GM12801 (cell line): ENCODE data around the gene MRS2.

Experiments used
- CTCF ChIP-seq: IDR thresholded peaks from one replicate; pipeline ENCODE4 v1.5.1; 2011; ENCODE audit warnings: control low read depth; ENCODE audit not compliant: insufficient read length; ENCODE audit errors: extremely low read depth

The MRS2 gene

GRCh38 chr6:24359640-24360454 lies 42.9 kb upstream of the MRS2 start:
- no peak for TF ChIP-seq CTCF

GRCh38 chr6:24374612-24375011 lies 28.1 kb upstream of the MRS2 start:
- no peak for TF ChIP-seq CTCF

- TF ChIP-seq CTCF, result no peak
Measured at GRCh38 chr6:24376871-24377270, 25.9 kb upstream of the MRS2 start.

DNA sequence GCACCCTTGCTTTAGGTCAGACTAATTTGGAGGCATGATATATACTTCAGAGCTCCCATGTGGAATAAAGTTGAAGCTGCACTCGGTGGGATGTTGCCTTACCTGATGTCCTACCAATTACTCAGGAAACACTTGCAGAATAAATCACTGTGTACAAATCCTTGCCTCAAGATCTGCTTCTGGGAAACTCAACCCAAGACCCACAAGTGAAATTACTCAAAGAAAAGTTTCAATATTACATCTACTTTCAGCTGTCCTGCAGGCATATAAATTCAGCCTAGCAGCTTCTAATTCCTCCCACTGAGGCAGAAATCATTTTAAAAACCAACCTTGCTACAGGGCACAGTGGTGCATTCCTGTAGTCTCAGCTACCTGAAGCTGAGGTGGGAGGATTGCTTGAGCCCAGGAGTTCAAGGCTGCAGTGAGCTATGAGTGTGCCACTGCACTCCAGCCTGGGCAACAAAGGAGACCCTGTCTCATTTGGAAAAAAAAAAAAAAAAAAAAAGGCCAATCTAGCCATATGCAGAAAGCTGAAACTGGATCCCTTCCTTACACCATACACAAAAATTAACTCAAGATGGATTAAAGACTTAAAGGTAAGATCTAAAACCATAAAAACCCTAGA lies 24.2 kb upstream of the MRS2 start:
- TF ChIP-seq CTCF, result no peak

DNA sequence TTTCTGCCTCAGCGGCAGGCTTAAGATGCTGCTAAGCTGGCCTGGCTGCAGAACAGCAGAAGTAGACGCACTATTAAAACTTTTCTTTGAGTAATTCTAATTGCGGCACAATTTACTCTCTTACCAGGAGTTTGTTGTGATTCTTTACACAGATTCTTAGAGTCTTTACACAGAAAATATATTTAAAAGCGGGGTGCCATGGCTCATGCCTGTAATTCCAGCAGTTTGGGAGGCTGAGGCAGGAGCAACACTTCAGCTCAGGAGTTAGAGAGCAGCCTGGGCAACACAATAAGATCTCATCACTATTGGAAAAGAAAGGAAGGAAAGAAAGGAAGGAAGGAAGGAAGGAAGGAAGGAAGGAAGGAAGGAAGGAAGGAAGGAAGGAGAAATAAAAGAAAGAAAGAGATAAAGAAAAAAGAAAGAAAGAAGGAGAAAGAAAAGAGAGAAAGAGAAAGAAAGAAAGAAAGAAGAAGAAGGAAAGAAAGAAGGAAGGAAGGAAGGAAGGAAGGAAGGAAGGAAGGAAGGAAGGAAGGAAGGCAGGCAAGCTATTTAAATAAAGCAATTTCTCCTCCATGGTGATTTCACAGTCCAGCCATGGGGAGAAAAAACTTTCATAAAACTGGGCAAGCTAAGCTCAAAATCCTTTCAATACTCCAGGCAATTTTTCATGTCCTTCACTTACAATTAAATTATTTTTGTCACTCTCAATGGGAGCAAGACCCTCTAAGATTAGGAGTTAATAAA lies 21.1 kb upstream of the MRS2 start:
- TF ChIP-seq CTCF, result no peak

DNA sequence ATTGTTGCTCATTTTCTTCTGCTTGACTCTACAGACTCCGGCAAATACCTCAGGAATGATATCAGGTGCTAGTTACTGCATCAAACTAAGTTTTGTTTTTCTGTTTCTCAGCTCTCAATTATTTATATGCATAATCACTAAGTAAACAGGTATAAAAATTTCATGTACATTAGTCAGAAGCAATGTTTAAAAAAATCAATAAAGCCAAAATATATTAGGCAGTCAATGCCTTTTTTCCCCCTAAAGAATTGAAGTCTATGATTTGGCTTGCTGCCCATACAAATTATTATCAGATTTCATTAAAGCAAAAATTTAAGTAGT lies 20.6 kb upstream of the MRS2 start:
- no peak for TF ChIP-seq CTCF

GRCh38 chr6:24385536-24386269 lies 17.0 kb upstream of the MRS2 start:
- TF ChIP-seq CTCF, result no peak
